NT2/D1 (cell line): ENCODE measurements around the gene SEC23A.
"Not testable (repeated sequence)": the region's sequence is repeated elsewhere in the genome, so short reads cannot be mapped to it uniquely, and the experiment has no call there.

Source experiments
- DNase-seq: peaks from one replicate; pipeline ENCODE4 v3.0.0-alpha.2; 2011; ENCODE audit warnings: low read depth, low spot score
- H3K27me3 ChIP-seq: 2 replicates; pipeline ENCODE4 v1.6.0; 2011; ENCODE audit warnings: mild to moderate bottlenecking; ENCODE audit not compliant: insufficient read length, insufficient read depth
- H3K36me3 ChIP-seq: 2 replicates; pipeline ENCODE4 v1.6.1; 2011; ENCODE audit warnings: mild to moderate bottlenecking, low read length, mixed read lengths; ENCODE audit not compliant: insufficient read depth, insufficient read length
- H3K4me1 ChIP-seq: 2 replicates; pipeline ENCODE4 v1.5.1; 2011; ENCODE audit not compliant: insufficient read depth, insufficient read length
- H3K4me3 ChIP-seq: 2 replicates; pipeline ENCODE4 v1.5.1; 2011; ENCODE audit warnings: low read depth; ENCODE audit not compliant: insufficient read length
- H3K9ac ChIP-seq: 2 replicates; pipeline ENCODE4 v1.6.0; 2011; ENCODE audit warnings: low read depth; ENCODE audit not compliant: insufficient read length
- H3K9me3 ChIP-seq: 2 replicates; pipeline ENCODE4 v1.5.1; 2011; ENCODE audit warnings: mild to moderate bottlenecking, low read length; ENCODE audit not compliant: insufficient read depth
- SUZ12 ChIP-seq: IDR thresholded peaks from 2 replicates; pipeline ENCODE4 v1.6.1; 2011; ENCODE audit not compliant: insufficient read length, insufficient read depth; ENCODE audit errors: extremely low read depth
- YY1 ChIP-seq: IDR thresholded peaks from 2 replicates; pipeline ENCODE4 v1.6.1; 2011; ENCODE audit not compliant: insufficient read length, insufficient read depth
- ZNF274 ChIP-seq: IDR thresholded peaks from 2 replicates; pipeline ENCODE4 v1.6.1; 2011; ENCODE audit warnings: mild to moderate bottlenecking, low read depth, low read length

Gene SEC23A

DNA sequence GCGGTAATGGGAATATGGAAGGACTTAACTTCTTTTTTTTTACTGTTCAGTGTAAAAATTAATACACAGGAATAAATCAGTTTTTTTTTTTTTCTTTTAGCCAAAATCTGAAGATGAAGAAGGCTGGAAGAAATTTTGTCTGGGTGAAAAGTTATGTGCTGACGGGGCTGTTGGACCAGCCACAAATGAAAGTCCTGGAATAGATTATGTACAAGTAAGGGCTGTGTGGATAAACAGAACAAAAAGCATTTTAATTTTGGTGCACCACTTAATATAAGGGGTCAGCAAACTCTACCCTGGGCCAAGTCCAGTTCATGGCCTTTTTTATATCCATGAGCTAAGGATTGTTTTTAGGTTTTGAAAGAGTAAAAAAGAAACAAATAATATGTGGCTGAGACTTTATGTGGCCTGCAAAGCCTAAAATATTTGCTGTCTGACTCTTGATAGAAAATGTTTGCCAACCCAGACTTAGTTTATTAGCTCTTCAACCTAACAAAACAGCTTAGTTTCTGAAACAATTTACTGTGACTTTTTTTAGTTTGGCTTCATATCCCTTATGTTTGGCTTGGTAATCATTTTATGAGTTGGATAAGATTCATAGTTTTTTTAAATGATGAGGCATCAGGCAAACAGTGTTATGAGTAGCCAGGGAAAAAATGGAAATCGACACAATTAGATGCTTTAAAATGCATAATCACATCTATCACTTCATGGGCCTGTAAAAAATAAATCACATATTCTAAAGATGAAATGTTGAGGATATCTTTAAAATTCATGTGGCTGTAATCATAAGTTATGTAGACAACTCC is 19.5 kb upstream of the SEC23A start:
- Histone ChIP-seq H3K36me3 (peaks cover 65% of the 10 kb centered on the region), H3K4me1 (no peaks in the 10 kb centered on the region), H3K4me3 (no peak overlapping the region), H3K27me3 (no peaks in the 10 kb centered on the region), H3K9me3 (no peaks in the 10 kb centered on the region), H3K9ac (no peak overlapping the region)
- no peak for DNase-seq
- no peak for TF ChIP-seq SUZ12
- TF ChIP-seq YY1, result no peak
- TF ChIP-seq ZNF274, result no peak

DNA sequence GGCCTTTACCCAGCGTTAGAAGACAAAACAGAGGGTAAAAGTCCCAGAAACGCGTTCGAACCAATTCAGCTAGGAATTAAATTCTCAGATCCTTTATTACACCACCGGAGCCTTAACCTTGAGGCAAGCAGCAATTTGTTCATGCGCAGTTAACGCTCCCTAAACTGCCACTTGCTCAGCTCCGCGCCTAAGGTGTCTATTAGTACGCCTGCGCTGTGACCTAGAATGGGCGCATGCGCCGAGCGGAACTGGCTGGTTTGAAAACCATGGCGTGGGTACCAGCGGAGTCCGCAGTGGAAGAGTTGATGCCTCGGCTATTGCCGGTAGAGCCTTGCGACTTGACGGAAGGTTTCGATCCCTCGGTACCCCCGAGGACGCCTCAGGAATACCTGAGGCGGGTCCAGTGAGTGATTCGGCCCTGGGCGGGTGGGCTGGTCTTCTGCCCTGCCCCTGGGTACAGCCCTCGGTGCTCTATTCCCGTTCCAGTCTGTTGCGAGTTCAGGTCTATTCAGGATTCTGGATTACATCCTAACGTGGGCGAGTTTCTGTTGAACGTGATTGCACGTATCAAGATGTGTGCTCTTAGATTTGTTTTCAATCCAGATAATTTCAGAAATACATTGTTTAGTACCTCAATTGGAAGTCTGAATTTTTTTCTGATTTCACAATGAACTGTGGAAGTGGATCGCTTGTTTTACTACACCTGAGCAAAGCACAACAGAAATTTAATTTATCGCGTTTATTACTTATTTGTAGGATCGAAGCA is 11.2 kb upstream of the SEC23A start, which contains the start of gene GEMIN2:
Gene GEMIN2, plus strand, starts transcription at position 251 of the 766 bp plus-strand sequence. Its CDS starts 16 bp downstream, at position 267.
- H3K36me3 ChIP-seq, result peaks cover 23% of the 10 kb centered on the region
- H3K4me1 ChIP-seq, result no peaks in the 10 kb centered on the region
- no peaks in the 10 kb centered on the region for H3K27me3 ChIP-seq
- DNase-seq, result peak; percentile 82
- H3K9ac ChIP-seq, result peak within 1 kb of the TSS; percentile 92
- H3K9me3 ChIP-seq, result no peaks in the 10 kb centered on the region
- peak within 1 kb of the TSS; percentile 74 for H3K4me3 ChIP-seq
- TF ChIP-seq YY1 (no peak), SUZ12 (no peak), ZNF274 (no peak)

GRCh38 chr14:39113685-39114072 is 10.6 kb upstream of the SEC23A start:
- H3K27me3 ChIP-seq, result no peaks in the 10 kb centered on the region
- peaks cover 17% of the 10 kb centered on the region for H3K36me3 ChIP-seq
- peak overlapping the region; percentile 74 for H3K4me3 ChIP-seq
- TF ChIP-seq SUZ12, result no peak
- no peak for TF ChIP-seq YY1
- TF ChIP-seq ZNF274, result no peak
- no peak for DNase-seq
- H3K9me3 ChIP-seq, result no peaks in the 10 kb centered on the region
- H3K4me1 ChIP-seq, result no peaks in the 10 kb centered on the region
- no peak overlapping the region for H3K9ac ChIP-seq

DNA sequence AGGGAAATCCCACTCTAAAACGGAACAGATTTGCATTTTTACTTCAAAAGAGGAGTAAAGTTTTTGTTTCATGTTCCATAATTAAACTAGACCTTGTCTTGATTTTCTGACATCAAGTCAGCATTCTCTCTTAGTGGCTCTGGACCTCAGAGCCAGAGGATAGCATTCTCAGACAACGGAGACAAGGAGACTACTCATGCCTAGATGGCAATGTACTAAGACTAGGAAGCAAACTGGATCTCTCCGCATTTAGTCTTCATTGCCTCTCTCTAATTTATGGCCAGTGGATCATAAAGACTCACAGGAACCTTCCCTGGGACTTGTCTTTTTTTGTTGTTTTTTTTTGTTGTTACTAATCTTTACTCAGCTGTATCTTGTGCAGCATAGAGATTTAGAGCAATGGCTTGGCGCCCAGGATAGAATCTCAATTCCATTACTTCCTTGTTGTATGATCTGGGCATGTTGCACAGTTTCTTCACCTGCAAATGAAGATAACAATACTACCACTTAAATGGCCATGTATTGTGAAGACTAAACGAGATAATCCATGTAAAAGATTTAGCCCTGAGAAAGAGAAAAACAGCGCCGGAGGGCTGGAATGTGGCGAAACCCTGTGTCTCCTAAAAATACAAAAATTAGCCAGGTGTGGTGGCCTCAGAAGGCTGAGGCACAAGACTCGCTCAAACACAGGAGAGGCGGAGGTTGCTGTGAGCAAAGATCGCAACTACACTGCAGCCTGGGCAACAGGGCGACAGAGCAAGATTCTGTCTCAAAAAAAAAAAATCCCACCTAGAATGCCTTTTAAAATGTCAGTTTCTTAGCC is 7.1 kb upstream of the SEC23A start:
- Histone ChIP-seq H3K36me3 (no peaks in the 10 kb centered on the region), H3K4me3 (no peak overlapping the region), H3K9me3 (no peaks in the 10 kb centered on the region), H3K9ac (no peak overlapping the region), H3K4me1 (no peaks in the 10 kb centered on the region), H3K27me3 (no peaks in the 10 kb centered on the region)
- no peak for DNase-seq
- TF ChIP-seq ZNF274 (no peak), YY1 (no peak), SUZ12 (no peak)

DNA sequence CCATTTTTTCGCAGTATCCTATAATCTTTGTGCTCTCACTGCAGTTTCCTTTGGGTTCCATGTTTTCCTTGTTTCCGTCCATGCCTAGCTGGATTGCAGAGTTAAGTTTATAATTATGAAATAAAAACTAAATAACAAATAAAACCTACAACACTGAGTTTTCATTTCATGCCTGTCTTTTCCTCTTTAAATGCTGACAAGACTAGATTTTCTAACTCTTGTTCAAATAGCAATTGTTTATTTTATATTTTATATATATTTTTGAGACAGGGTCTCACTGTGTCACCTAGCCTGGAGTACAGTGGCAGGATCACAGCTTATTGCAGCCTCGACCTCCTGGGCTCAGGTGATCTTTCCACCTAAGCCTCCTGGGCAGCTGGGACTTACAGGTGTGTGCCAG is 5.8 kb upstream of the SEC23A start:
- Histone ChIP-seq H3K36me3 (no peaks in the 10 kb centered on the region), H3K4me1 (no peaks in the 10 kb centered on the region), H3K9me3 (no peaks in the 10 kb centered on the region), H3K9ac (no peak overlapping the region), H3K4me3 (no peak overlapping the region), H3K27me3 (no peaks in the 10 kb centered on the region)
- no peak for DNase-seq
- TF ChIP-seq YY1, result no peak
- TF ChIP-seq SUZ12, result no peak
- no peak for TF ChIP-seq ZNF274

- no peaks in the 10 kb centered on the region for H3K27me3 ChIP-seq
- H3K4me1 ChIP-seq, result no peaks in the 10 kb centered on the region
- H3K36me3 ChIP-seq, result no peaks in the 10 kb centered on the region
- H3K9ac ChIP-seq, result no peak overlapping the region
- TF ChIP-seq SUZ12 (no peak), YY1 (no peak), ZNF274 (no peak)
- H3K9me3 ChIP-seq, result no peaks in the 10 kb centered on the region
- no peak overlapping the region for H3K4me3 ChIP-seq
- DNase-seq, result no peak
Measured at GRCh38 chr14:39107591-39107996, 4.6 kb upstream of the SEC23A start.

DNA sequence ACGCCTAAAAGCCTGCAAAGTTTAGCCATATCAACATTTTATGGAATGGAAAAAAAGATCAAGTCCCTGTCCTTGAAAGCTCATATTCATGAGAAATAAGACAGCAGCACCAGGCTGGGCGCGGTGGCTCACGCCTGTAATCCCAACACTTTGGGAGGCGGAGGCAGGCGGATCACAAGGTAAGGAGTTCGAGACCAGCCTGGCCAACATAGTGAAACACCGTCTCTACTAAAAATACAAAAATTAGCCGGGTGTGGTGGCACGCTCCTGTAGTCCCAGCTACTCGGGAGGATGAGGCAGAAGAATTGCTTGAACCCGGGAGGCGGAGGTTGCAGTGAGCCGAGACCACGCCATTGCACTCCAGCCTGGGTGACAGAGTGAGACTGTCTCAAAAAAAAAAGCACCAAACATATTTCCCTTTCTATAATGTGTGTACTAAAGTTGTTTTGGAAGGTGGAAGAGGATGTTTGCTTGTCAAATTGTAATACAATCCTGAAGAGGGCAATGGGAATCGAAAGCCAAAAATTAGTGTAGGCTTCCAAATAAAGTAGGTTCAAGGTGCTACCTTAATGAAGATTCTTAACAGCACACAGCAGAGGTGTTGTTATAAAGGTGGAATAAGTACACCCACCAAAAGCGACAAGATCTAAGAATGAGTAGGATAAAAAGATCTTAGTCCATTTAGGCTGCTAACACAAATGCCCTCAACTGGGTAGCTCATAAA is 1.2 kb upstream of the SEC23A start:
- DNase-seq, H3K9ac ChIP-seq, H3K4me1 ChIP-seq, H3K36me3 ChIP-seq, H3K27me3 ChIP-seq, H3K9me3 ChIP-seq: not testable (repeated sequence)
- peak overlapping the region; percentile 76 for H3K4me3 ChIP-seq
